ENCODE data around the gene SPTBN4.

DNA sequence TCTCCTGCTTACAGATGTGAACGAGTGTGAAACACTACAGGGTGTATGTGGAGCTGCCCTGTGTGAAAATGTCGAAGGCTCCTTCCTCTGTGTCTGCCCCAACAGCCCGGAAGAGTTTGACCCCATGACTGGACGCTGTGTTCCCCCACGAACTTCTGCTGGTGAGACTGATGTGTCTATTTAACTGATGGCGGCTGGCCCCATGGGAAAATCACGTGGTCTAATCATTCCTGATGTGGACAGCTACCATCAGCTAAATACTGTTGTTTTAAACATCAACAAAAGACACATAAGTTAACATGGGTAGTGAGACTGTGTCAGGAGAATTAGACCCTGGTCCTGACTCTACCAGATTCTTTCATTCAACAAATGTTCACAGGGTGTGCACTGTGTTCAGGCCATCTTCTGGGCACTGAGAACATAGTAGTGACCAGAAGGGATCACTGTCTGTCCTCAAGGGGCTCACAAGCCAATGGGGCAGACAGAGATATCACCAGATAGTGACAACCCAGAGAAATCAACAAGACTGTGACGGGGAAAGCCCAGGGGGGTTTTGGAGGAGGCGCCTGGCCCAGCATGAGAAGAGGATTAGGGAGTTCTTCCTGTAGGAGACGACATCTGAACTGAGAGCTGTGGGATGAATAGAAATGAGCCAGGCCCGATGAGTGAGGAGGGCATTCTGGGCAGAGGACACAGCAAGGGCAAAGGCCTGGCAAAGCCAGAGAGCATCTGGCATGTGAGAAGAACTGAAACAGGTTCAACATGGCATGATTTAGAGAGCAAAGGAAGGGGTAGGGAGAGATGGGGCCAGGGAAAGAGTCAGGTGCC is 152.7 kb downstream of the SPTBN4 start:
- TF ChIP-seq, protein P1, sequence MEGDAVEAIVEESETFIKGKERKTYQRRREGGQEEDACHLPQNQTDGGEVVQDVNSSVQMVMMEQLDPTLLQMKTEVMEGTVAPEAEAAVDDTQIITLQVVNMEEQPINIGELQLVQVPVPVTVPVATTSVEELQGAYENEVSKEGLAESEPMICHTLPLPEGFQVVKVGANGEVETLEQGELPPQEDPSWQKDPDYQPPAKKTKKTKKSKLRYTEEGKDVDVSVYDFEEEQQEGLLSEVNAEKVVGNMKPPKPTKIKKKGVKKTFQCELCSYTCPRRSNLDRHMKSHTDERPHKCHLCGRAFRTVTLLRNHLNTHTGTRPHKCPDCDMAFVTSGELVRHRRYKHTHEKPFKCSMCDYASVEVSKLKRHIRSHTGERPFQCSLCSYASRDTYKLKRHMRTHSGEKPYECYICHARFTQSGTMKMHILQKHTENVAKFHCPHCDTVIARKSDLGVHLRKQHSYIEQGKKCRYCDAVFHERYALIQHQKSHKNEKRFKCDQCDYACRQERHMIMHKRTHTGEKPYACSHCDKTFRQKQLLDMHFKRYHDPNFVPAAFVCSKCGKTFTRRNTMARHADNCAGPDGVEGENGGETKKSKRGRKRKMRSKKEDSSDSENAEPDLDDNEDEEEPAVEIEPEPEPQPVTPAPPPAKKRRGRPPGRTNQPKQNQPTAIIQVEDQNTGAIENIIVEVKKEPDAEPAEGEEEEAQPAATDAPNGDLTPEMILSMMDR (IDR thresholded peaks at IDR 0.05): no peak
- no peak for TF ChIP-seq ZFX (IDR thresholded peaks at IDR 0.05; ENCODE audit: borderline replicate concordance)
